T-helper 1 cell treated with Interleukin-12 subunit alpha and Interleukin-12 subunit beta and Interleukin-4 antibody, amounts not matched to agents 30 μg/mL and 1 μg/mL, for 36 hours (primary cell): ENCODE measurements around the gene PCK2.
A peak's percentile ranks its signal among the peaks of the same experiment; 100 is the strongest.

Source experiments
- H3K27ac Mint-ChIP-seq: one replicate; pipeline ENCODE4 v1.8.0; 2021; ENCODE audit warnings: mild to moderate bottlenecking, mixed read lengths
- H3K27me3 Mint-ChIP-seq: one replicate; pipeline ENCODE4 v1.8.0; 2021; ENCODE audit warnings: low read depth, mixed read lengths
- H3K36me3 Mint-ChIP-seq: one replicate; pipeline ENCODE4 v1.8.0; 2021; ENCODE audit warnings: low read depth, mixed read lengths
- H3K4me1 Mint-ChIP-seq: one replicate; pipeline ENCODE4 v1.8.0; 2021; ENCODE audit warnings: low read depth, mixed read lengths
- H3K4me3 Mint-ChIP-seq: one replicate; pipeline ENCODE4 v1.8.0; 2021; ENCODE audit warnings: mild to moderate bottlenecking, moderate library complexity, mixed read lengths
- H3K9me3 Mint-ChIP-seq: one replicate; pipeline ENCODE4 v1.8.0; 2021; ENCODE audit warnings: mixed read lengths

PCK2 gene

GRCh38 chr14:24078146-24078545 lies 16.0 kb upstream of the PCK2 start:
- Mint-ChIP-seq H3K9me3 (no peaks in the 10 kb centered on the region), H3K36me3 (peaks cover 3% of the 10 kb centered on the region), H3K4me3 (no peak overlapping the region), H3K27me3 (peaks cover 9% of the 10 kb centered on the region), H3K27ac (no peak overlapping the region), H3K4me1 (peaks cover 19% of the 10 kb centered on the region)

GRCh38 chr14:24079491-24080141 lies 14.5 kb upstream of the PCK2 start:
- peaks cover 3% of the 10 kb centered on the region for H3K36me3 Mint-ChIP-seq
- no peak overlapping the region for H3K4me3 Mint-ChIP-seq
- peak overlapping the region; percentile 1 for H3K27ac Mint-ChIP-seq
- no peaks in the 10 kb centered on the region for H3K9me3 Mint-ChIP-seq
- H3K27me3 Mint-ChIP-seq, result peaks cover 9% of the 10 kb centered on the region
- peaks cover 21% of the 10 kb centered on the region for H3K4me1 Mint-ChIP-seq

- H3K27me3 Mint-ChIP-seq, result peaks cover 9% of the 10 kb centered on the region
- H3K4me3 Mint-ChIP-seq, result peak overlapping the region; percentile 45
- no peak overlapping the region for H3K27ac Mint-ChIP-seq
- H3K36me3 Mint-ChIP-seq, result peaks cover 3% of the 10 kb centered on the region
- H3K9me3 Mint-ChIP-seq, result no peaks in the 10 kb centered on the region
- H3K4me1 Mint-ChIP-seq, result peaks cover 21% of the 10 kb centered on the region
These were observed 14.0 kb upstream of the PCK2 start for GRCh38 chr14:24080142-24080530.

- peak overlapping the region; percentile 69 for H3K27ac Mint-ChIP-seq
- peaks cover 3% of the 10 kb centered on the region for H3K36me3 Mint-ChIP-seq
- peaks cover 15% of the 10 kb centered on the region for H3K4me1 Mint-ChIP-seq
These were observed 13.0 kb upstream of the PCK2 start for GRCh38 chr14:24080888-24081738.

GRCh38 chr14:24081739-24082211 lies 12.3 kb upstream of the PCK2 start:
- Mint-ChIP-seq H3K27ac (peak overlapping the region; percentile 64), H3K4me3 (peak overlapping the region; percentile 78)

More at GRCh38 chr14:24080888-24081738, 13.0 kb upstream of the PCK2 start:
- Mint-ChIP-seq H3K4me3 (peak overlapping the region; percentile 78), H3K27me3 (peaks cover 9% of the 10 kb centered on the region), H3K9me3 (no peaks in the 10 kb centered on the region)

GRCh38 chr14:24082411-24083080 lies 11.6 kb upstream of the PCK2 start:
- Mint-ChIP-seq H3K27ac (peak overlapping the region; percentile 64), H3K36me3 (peaks cover 3% of the 10 kb centered on the region), H3K9me3 (no peaks in the 10 kb centered on the region), H3K4me3 (peak overlapping the region; percentile 78), H3K4me1 (peaks cover 15% of the 10 kb centered on the region), H3K27me3 (peaks cover 9% of the 10 kb centered on the region)

More at GRCh38 chr14:24081739-24082211, 12.3 kb upstream of the PCK2 start:
- Mint-ChIP-seq H3K9me3 (no peaks in the 10 kb centered on the region), H3K36me3 (peaks cover 3% of the 10 kb centered on the region), H3K27me3 (peaks cover 9% of the 10 kb centered on the region), H3K4me1 (peaks cover 15% of the 10 kb centered on the region)

- H3K9me3 Mint-ChIP-seq, result no peaks in the 10 kb centered on the region
- no peak overlapping the region for H3K4me3 Mint-ChIP-seq
- H3K4me1 Mint-ChIP-seq, result peaks cover 15% of the 10 kb centered on the region
- H3K27me3 Mint-ChIP-seq, result peaks cover 9% of the 10 kb centered on the region
- peaks cover 3% of the 10 kb centered on the region for H3K36me3 Mint-ChIP-seq
- no peak overlapping the region for H3K27ac Mint-ChIP-seq
These were observed 10.6 kb upstream of the PCK2 start for GRCh38 chr14:24083462-24083861.

- Mint-ChIP-seq H3K27me3 (peaks cover 9% of the 10 kb centered on the region), H3K4me3 (no peak overlapping the region), H3K27ac (no peak overlapping the region), H3K9me3 (no peaks in the 10 kb centered on the region), H3K4me1 (peaks cover 15% of the 10 kb centered on the region), H3K36me3 (peaks cover 3% of the 10 kb centered on the region)
These were observed 9.7 kb upstream of the PCK2 start for GRCh38 chr14:24084440-24084839.

- Mint-ChIP-seq H3K4me3 (no peak overlapping the region), H3K27ac (peak overlapping the region; percentile 11), H3K27me3 (peaks cover 9% of the 10 kb centered on the region), H3K36me3 (peaks cover 3% of the 10 kb centered on the region), H3K9me3 (no peaks in the 10 kb centered on the region), H3K4me1 (peaks cover 18% of the 10 kb centered on the region)
These were observed 8.9 kb upstream of the PCK2 start for GRCh38 chr14:24085215-24085614.

GRCh38 chr14:24086193-24086955 lies 7.7 kb upstream of the PCK2 start:
- peaks cover 15% of the 10 kb centered on the region for H3K4me1 Mint-ChIP-seq
- H3K36me3 Mint-ChIP-seq, result peaks cover 3% of the 10 kb centered on the region
- H3K9me3 Mint-ChIP-seq, result no peaks in the 10 kb centered on the region
- no peak overlapping the region for H3K27ac Mint-ChIP-seq
- no peak overlapping the region for H3K4me3 Mint-ChIP-seq
- peaks cover 9% of the 10 kb centered on the region for H3K27me3 Mint-ChIP-seq

GRCh38 chr14:24087004-24087403 lies 7.1 kb upstream of the PCK2 start:
- Mint-ChIP-seq H3K4me1 (peaks cover 12% of the 10 kb centered on the region), H3K9me3 (no peaks in the 10 kb centered on the region), H3K27ac (no peak overlapping the region), H3K4me3 (no peak overlapping the region), H3K27me3 (peaks cover 6% of the 10 kb centered on the region), H3K36me3 (peaks cover 3% of the 10 kb centered on the region)

GRCh38 chr14:24088095-24088494 lies 6.0 kb upstream of the PCK2 start:
- Mint-ChIP-seq H3K4me1 (peaks cover 10% of the 10 kb centered on the region), H3K36me3 (no peaks in the 10 kb centered on the region), H3K27me3 (no peaks in the 10 kb centered on the region), H3K27ac (no peak overlapping the region), H3K4me3 (no peak overlapping the region), H3K9me3 (no peaks in the 10 kb centered on the region)

- Mint-ChIP-seq H3K4me3 (no peak overlapping the region), H3K27ac (no peak overlapping the region), H3K36me3 (peaks cover 2% of the 10 kb centered on the region), H3K9me3 (no peaks in the 10 kb centered on the region), H3K4me1 (peaks cover 10% of the 10 kb centered on the region), H3K27me3 (no peaks in the 10 kb centered on the region)
These were observed 4.2 kb upstream of the PCK2 start for GRCh38 chr14:24089890-24090289.

- H3K27ac Mint-ChIP-seq, result no peak overlapping the region
- H3K4me3 Mint-ChIP-seq, result peak overlapping the region; percentile 29
- H3K9me3 Mint-ChIP-seq, result no peaks in the 10 kb centered on the region
- H3K36me3 Mint-ChIP-seq, result peaks cover 15% of the 10 kb centered on the region
- H3K4me1 Mint-ChIP-seq, result peaks cover 25% of the 10 kb centered on the region
- H3K27me3 Mint-ChIP-seq, result no peaks in the 10 kb centered on the region
These were observed 2.0 kb upstream of the PCK2 start for GRCh38 chr14:24092110-24092504.
